GM18519 (cell line): Measurements from ENCODE around the gene JPH2.

Experiments used
- ATAC-seq: cut with Tn5 transposase; IDR thresholded peaks from one replicate; pipeline ENCODE4 v1.9.1; 2021; ENCODE audit warnings: mild to moderate bottlenecking, moderate library complexity; ENCODE audit not compliant: unreplicated experiment, low FRiP score

Gene JPH2

DNA sequence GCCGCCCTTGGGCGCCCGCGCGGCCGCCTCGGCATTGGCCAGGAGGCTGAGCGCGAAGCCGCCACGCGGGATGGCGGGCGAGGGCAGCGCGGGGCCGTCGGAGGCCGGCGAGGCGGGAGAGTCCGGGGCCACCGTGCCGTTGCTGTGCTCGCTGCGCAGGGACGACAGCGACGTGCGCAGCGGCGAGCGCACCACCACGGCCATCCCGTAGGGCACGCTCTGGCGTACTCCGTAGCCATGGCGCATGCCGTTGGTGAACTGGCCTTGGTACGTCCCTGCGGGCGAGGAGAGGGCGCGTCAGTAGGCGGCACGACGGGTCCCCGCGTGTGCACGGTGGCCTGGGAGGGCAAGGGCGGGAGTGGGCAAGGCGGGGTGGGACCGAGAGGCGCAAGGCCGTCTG lies 26.9 kb downstream of the JPH2 start:
- no peak for ATAC-seq

DNA sequence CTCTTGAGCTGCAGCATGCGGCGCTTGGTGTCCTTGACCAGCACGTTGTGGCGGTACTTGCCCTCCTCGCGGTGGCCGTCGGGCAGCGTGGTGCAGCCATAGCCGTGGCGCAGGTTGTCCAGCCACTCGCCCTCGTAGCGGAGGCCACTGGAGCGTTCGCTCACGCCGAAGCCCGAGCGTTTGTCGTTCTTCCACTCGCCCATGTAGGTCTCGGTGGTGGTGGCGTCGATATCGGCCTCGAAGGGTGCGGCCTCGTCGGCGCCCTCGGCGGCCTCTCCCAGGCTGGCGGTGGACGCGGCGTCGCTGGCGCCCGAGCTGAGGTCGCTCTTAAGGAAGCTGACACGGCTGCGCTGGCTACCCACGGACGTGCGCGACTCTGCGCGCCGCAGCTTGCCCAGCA lies 27.3 kb downstream of the JPH2 start:
- ATAC-seq, result no peak

DNA sequence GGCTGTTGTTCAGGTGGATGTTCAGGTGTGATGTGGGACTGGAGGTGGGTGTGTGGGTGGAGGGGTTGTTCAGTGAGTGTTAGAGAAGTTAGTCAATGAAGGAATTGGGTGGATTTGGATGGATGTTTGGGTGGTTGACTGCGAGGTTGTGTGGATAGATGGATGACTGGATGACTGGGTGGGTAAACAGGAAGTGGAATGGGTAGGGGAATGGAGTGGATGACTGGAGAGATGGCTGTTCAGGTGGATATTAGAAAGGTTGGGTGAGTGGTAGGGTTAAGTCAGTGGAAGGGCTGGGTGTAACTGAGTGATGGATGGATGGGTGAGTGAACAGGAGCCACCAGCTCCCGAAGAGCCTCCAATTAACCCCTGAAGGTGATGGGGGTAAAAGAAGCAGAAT lies 27.9 kb downstream of the JPH2 start:
- ATAC-seq, result no peak

DNA sequence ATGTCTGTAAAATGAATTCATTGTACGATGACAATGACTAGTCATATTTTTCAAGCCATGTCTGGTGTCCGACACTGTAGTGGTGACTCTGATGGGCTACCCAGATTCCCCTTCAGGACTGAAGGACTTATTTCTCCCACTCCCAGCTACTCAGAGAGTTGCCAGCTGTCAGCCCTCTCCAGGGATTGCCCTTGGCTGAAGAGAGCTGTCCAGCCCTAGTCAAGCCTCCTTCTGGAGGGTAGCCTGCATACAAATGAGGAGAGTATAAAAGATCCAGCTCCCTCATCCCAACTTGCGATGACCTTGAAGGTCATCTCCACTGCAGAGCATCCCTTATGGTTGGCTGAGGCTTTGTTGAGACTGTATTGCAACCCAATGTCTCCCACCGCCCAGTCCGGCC lies 29.9 kb downstream of the JPH2 start:
- ATAC-seq, result no peak

DNA sequence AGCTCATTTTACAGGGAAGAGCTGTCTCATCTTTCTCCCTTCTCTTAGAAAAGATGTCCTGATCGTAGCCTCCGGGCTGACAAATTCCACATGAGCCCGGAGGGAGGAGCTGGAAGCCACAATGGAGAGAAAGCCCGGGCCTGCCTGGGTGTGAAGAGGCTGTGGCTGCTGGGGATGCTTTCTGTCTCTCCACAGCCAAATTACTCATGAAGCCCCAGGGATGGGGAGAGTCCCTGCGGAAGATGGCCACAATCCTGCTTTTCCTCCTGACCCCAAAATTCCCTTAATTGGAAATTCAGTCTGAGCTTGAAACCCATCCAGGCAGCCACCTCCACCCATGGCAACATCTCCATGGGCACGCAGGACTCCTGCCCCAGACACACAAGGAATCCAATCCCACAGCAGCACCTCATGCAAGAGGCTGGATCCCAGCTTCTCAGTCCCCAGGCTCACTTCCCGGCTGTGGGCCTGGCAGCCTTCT lies 32.4 kb downstream of the JPH2 start:
- no peak for ATAC-seq

DNA sequence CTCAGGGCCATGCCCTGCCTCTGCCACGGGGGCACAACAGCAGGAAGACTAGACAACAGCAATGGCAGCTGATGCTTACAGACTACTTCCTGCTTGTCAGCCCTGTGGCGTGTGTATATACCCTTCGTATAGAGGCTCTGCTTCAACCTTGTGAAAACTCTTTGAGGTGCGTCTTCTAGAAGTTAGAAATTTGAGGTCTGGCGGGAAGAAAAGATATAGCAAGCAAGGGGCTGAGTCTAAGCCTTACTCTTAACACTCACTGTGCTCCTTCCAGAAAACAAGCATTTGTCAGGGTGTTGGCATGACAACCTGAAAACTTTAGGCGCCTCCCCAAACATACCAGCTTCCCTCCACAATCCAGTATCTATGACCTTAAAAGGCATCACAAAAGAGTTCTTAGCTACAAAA lies 33.3 kb downstream of the JPH2 start:
- ATAC-seq, result no peak

DNA sequence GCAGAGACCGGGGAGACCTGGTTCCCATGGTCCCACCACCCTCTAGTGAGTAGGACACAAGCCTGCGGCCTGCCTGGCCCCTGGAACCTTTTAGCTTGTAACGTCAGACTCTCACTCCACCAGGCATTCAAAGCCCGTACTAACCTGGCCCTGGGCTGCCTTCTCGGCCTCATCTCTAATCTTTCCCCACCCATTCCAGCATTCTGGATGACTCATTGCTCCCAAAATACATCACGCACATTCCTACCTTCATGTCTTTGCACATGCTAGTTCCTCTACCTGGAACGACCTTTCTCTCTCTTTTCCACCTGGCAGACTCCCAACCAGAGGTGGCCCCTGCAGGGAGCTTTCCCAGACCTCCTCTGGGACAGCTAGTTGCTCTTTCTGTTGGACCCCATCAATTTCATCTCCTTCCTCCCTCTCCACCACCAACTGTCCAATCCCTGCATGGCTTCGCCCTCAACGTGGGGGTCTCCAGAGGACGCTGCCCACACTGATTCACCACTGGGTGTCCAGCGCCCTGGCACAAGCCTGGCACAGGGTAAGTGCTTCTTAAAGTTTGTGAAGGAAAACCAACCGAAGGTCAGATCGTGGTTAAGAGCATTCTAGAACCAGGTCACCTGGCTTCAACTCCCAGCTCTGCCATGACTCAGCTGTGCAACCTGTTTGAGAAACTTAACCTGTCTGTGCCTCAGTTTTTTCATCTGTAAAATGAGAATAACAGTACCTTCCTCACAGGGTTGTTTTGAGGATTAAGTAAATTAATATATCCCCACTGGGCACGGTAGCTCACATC lies 35.2 kb downstream of the JPH2 start:
- no peak for ATAC-seq

DNA sequence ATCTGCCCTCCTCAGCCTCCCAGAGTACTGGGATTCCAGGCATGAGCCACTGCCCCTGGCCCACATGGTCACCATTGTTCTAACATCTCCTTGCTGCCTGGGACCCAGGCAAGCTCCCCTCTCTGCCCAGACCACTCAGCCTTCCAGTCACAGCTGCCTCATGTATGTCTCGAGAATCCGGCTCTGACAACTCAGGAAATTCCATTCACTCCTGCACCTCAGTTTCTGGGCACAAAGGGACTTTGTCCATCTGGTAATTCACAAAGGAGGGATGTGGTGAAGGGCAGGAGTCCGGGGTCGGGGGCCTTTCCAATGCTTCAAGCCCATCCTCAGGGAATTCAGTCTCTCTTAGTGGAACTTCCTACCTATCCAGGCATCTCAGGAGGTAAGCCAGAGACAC lies 40.7 kb downstream of the JPH2 start:
- ATAC-seq, result no peak

DNA sequence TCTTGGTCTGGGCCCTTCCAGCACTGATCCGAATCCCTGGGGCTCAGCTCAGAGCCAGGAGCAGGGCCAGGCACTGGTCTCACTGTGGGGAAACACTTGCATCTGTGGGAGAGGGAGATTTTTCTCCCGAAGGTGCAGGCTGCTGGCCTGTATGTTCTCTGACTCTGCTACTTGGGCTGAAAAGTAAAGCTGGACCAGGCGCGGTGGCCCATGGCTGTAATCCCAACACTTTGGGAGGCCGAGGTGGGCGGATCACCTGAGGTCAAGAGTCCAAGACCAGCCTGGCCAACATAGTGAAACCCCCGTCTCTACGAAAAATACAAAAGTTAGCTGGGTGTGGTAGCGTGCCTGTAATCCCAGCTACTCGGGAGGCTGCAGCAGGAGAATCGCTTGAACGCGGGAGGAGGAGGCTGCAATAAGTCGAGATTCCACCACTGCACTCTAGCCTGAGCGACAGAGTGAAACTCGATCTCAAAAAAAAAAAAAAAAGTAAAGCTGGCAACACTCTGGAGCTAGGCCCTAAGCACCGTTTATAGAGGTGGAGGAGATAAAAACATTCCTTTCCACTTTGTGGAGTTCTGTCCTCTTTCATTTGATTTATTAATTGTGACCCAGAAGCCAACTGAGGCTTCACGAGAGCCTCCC lies 41.7 kb downstream of the JPH2 start:
- ATAC-seq, result no peak

DNA sequence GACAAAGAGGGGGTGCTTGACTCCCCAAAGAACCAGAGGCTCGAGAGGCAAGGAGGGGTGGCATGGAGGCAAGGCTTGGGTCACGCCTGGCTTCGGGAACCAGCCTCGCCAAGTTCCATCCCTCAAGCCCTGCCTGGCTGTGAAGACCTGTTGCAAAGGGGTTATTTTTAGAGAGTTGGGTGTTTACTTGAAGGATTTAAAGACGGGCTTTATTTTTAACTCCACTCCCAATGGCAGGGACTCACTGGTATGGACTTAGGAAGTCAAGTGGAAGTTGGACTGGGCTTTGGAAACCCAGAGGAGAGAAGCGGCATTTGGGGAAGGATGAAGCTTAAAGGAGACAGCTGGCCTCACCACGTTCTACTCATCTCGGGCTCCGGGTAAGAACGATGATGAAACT lies 43.1 kb downstream of the JPH2 start:
- no peak for ATAC-seq

DNA sequence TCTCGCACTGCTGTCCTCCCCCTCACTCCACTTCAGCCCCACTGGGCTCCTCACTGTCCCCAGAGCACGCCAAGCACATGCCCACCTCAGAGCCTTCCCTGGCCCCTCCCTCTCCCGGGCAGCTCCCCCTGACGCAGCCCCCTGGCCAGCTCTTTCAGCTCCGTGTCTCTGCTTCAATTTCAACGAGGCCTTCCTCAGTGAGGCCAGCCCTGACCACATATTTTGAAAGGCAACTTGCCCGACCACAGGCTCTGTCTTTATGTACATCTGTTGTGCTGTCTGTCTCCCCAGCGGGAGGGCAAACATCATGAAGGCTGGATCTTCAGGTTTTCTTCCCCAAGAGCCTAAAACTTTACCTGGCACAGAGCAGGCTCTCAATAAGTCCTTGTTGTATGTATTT lies 44.6 kb downstream of the JPH2 start:
- ATAC-seq, result no peak

DNA sequence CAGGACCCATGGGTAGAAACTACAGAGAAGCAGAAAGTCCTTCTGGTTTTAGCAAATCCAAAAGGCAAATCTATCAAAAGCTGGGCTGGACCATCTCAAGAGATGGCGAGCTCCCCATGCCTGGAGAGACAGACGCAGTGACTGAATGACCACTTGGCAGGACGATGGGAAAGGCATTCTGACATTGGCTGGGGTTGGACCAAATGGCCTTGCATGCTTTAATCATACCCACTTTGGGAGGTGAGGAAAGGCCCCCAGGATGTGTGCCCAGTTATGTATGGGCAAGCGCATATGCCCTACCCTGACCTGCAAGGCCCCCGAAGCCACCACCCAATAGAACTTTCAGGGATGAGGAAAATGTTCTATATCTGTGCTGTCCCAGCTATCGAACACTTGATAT lies 45.1 kb downstream of the JPH2 start:
- no peak for ATAC-seq

DNA sequence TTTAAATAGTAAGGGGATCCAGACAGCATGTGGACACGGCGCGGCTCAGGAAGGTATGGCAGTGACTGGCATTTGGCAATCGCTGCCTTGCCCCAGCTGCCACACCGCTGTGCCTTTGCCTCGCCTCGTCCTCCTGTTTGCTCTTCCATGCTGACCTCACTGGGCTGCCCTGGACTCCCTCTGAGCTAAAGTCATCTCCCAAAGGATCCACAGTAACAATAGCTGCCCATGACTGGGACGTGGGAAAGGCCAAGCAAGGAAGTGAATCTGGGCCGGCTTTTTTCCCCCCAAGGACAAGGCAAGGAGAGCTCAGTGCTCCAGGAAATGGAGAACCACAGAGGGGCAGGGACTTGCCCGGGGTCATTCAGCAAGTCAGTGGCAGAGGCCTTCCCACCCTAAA lies 48.1 kb downstream of the JPH2 start:
- no peak for ATAC-seq

DNA sequence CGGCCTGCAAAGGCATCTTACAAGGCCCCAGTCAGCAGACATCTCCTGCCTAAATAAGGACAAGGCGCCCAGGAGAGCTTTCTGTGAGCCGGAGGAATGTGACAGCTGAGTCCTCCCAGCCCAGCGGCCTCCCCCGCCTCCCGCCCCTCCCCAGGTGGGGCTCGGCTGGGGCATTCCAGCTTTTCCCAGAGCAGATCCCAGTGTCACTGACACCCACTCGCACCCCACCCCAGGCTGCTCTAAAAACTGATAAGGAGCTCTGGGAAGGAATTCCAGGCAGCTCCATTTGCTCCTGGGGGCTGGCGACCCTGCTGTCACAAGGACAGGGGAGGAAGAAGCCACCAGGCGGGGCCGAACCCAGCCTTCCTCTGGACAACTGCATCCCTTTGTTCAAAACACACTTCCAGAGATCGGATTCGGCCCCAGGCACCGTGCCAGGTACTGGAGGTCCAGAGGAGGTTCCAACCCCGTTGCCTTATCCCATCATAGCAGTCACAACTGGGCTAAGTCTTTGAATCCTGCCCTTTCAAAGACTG lies 49.7 kb downstream of the JPH2 start:
- ATAC-seq, result no peak

DNA sequence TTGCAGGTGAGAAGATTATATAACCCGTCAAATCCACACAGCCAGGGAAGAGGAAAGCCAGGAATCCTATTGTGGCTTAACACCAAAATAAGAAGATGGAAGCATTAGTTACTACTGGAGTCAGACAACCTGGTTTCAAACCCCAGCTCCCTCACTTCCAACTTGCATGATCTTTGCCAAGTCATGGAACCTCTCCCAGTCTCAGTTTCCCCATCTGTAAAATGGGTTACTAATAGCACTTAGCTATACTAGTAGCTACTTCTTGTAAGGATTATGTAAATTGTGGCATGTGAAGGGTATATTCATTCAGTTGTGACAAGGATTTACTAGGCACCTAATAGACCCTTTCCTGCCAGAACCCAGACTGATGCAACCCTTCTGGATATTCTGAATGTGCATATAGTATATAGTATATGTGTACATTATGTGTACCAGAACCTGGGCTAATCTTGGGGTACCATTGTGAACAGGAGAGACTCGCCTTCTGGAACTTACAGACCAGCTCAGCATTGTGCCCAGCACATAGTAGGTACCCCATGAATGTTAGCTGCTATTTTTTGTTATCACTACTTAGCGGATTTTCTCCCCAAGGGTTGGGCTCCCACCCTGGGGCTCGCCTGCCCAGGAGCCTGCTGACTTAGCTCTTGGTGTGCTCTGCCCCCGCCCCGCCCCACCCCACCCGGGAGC lies 50.3 kb downstream of the JPH2 start:
- ATAC-seq, result no peak

DNA sequence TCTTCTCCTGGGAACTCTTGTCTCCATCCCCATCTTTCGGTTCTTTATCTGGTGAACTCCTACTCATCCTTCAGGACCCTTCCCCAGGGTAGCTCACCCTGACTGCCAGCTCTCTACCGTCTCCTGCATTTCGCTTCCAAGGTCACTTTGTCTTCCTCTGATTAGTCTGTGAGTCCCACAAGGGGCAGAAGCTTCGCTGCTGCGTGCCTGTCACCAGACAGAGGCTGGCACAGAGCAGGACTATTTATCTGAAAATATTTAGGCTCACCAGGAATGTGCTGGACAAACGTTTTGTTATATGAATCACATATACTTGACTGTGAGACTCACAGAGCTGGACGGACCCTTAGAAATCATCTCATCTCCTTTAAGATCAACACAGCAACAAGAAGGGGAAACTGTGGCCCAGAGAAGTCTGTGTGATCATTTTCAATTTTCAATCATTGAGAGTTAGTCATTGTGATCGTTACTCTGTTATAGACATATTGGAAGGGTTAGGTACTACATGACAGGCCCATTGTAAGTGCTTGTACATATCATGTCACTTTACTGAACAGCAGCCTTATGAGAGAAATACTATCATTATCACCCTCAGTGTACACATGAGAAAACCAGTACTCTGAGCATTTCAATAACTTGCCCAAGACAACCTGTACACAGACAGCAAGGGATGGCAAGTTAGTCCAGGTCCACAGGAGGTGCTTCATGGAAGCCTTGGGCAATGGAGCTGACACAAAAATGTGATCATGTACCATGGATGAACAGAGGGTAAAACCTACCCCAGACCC lies 51.4 kb downstream of the JPH2 start:
- ATAC-seq, result no peak

DNA sequence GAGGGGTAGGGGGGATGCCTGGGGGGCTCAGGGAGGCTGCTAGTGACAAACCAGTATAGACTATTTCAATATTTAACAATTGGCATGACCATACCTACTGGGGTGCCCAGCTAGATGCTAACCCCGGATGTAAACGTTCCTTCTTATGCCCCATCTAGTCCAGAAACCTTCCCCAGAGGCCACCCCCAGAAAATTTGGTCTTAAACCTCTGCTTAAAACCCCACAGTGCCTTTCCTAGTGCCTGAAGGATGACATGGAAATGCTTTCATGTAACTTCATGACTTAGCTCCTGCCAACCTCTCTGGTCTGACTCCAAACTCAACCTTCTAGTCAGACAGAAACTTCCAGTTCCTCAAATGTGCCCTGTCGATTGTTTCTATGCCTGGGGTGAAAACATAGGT lies 52.0 kb downstream of the JPH2 start:
- ATAC-seq, result no peak

DNA sequence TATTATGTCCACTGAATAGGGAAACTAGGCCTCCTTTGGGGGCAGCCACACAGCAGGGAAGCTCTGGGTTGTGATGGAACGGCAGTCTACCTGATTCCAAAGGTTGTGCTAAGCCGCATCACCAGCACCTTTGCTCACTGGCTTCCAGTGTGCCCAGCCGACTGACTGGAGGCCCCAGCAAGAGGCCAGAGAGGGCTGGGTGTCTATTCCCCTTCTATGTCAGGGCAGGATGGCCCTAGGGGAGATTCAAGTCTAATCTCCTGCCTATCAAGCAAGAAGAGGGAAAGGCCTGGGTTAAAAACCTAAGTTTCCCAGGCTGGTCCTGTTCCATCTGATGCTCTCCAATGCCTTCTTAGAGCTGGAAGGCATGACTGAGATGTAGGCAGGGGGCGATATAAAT lies 53.6 kb downstream of the JPH2 start:
- ATAC-seq, result no peak

DNA sequence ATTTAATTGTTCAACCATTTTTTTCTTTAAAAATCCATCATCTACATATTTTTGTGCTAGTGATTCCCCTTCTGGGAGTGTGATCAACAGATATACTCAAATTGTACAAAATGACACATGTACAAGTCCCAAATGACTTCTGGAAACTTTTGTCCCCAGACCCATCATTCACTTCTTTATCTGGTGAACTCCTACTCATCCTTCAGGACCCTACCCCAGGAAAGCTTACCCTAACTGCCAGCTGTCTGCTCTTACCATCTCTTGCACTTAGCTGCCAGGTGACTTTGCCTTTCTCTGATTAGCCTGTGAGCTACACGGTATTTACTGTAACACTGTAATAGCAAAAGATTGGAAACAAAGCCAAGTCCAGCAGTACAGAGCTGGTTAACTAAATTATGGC lies 55.3 kb downstream of the JPH2 start:
- no peak for ATAC-seq

DNA sequence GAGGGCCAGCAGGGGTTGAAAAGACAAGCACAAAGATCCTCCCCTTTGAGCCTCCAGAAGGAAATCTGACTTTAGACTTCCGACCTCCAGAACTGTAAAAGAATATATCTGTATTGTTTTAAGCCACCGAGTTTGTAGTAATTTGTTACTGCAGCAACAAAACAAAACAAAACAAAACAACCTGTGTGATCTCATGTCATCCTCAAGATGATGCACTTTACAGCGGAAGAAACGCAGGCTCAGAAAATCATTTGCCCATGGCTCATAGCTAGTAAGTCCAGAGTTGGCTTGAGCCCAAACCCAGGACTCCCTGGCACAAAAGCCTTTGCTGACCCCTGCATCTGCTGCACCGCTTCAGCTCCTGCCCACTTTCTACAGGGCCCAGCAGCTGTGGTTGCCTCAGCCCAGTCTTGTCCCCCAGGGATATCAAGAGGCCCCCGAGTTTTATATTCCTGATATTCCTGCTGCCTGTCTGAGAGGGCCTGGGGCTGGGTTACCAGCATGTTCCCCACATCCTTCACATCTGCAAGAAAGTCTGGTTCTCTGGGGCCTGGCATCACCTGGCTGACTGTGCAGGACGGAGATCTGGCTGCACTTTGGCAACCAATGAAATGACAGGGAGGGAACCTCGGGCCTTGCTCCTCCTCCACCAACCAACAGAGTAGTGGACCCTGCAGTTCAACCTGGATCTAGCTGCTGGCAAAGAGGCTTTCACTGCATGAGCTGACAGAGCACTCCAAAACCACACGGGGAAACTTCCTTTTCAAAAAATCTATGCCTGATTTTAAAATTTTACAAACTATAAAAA lies 56.9 kb downstream of the JPH2 start:
- ATAC-seq, result no peak
